Activated CD4-positive, alpha-beta T cell treated with anti-CD3 and anti-CD28 coated beads for 4 hours (primary cell): Measurements from ENCODE around the gene TMEM150A.
"Not testable (repeated sequence)": the region's sequence is repeated elsewhere in the genome, so short reads cannot be mapped to it uniquely, and the experiment has no call there.

Experiments
- DNase-seq, 2 donors: peaks; one replicate each; pipeline ENCODE4 v3.0.0-alpha.2; 2020

TMEM150A gene

DNA sequence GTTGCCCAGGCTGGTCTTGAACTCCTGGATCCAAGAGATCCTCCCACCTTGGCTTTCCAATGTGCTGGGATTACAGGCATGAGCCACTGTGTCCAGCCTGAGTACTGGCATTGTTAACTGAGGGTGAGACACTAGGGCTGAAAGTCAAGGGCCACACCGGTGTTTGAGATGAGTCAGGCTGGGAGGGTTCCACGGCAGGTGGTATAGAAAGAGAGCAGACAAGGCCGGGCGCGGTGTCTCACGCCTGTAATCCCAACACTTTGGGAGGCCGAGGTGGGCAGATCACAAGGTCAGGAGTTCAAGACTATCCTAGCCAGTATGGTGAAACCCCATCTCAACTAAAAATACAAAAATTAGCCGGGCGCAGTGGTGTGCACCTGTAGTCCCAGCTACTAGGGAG is 10.2 kb downstream of the TMEM150A start:
- DNase-seq = not testable (repeated sequence)

- DNase-seq = no peak
Observed at GRCh38 chr2:85591563-85591962, 10.9 kb downstream of the TMEM150A start.

- DNase-seq = no peak
Observed at GRCh38 chr2:85590950-85591349, 11.5 kb downstream of the TMEM150A start.

- DNase-seq = no peak
Observed at GRCh38 chr2:85589982-85590791, 12.3 kb downstream of the TMEM150A start.

- no peak for DNase-seq
Observed at GRCh38 chr2:85589181-85589580, 13.3 kb downstream of the TMEM150A start.

DNA sequence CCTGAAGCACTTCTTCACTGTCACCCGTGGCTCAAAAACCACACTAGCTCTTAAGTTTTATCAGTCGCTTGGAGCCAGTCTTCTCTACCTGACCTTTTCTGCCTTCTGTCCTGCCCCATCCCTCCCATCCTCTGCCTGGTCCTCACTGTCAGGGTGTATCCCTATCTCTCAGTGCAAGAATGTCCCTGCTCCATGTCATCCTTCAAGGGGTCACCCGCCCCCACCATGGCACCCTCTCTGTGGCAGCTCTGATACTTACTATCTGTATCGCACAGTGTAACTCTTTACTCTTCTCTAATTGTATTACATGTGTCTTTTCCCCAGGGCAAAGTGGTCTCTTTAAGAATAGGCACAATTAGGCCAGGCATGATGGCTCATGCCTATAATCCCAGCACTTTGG is 13.9 kb downstream of the TMEM150A start:
- no peak for DNase-seq

DNA sequence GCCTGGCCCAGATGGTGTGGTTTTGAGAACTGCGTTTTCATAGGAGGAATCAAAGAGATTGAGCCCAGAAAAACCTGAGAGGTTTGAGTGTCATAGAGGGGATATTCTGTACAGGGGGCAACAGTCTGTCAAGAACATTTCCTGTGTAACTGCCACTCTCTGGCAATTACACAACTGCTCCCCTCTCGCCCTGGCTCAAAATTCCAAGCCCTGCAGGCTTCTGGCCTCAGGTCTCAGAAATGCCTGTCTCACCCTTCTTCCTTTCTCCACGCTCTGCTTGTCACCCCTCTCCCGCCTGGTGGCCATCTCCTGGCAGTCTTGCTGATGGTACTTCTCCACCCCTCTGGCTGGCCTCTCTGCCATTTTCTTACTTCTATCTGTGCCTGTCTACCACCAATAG is 14.3 kb downstream of the TMEM150A start:
- DNase-seq = no peak

DNA sequence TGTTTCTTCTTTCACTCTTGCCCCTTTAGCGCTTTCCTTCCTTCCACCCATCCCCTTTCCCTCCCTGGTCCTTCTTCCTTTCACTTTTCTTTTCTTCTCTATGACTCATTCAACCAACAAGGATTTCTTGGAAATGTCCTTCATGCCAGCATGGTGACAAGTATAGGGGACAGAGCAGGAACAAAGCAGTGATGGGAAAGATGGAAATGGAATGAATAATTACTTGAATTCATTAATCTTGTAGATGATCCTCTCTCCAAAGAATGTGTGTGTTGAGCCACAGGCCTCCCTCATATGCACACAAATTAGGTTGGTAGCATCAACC is 16.8 kb downstream of the TMEM150A start:
- no peak for DNase-seq

DNA sequence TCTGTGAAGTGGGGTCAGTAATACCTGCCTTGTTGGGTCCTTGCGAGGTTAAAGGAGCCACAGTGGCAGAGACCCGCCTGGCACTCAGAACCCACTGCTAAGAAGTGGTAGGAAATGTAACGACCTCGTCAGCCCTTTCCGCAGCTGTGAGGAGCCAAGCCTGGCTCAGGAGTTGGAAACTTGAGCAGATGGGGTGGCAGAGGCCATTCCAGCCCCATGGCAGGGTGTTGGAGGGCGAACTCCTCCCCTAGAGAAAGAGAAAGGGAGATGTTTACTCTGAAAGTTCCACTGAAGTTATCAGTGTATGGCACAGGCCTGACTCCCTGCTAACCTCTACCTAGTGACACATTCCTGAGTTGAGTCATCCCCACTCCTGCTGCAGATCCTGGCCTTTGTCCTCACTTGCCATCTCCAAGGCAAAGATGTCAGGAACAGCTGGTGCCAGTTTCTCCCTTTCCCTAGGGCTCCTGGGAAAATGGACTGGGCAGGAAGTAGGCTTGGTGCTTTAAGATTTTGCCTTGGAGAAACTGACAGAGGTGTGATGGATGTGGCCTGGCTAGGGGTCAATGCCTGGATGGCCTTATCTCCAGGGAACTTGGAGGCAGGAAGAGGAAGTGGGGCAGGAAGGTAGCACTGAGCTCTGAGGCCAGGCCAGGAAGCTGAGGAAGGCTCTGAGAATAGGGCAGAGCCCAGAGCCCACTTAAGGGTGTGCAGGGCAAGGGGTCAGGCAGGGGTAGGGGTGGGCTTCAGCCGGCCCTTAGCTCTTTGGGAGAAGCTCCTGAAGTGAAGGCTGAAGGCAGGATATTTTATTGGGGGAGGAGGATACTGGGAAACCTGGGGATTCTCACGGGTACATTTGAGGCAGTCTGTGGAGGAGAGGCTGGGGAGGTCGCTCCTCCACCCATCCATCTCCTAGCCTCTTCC is 17.4 kb downstream of the TMEM150A start:
- no peak for DNase-seq

DNA sequence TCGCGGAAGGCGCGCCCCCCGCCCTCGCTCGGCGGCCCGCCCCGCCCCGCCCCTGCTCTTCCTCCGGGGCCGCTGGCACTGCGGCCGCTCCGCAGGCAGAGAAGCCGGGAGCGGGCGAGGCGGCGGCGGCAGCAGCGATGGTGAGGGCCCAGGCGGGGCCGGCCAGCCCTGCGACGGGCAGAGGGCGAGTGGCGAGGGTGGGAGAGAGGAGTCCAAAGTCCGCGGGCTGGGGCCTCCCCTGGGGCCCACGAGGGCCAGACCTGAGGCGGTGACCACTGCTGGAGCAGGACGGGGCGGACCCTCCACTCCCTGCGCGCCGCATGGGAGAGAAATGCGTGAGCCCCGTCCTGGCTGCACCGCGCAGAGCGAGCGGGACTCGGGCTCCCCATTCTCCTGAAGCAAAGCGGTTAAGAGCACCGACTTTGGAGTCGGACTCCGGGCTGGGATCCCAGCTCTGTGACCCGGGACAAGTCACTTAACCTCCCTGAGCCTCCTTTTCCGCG is 18.1 kb downstream of the TMEM150A start, which contains the start of gene VAMP5:
TSS of gene VAMP5 (plus strand) at position 78 of the 503 bp plus-strand sequence. CDS start at position 138, 60 bp downstream.
- DNase-seq = peak in 1 of 2 donors; percentile 18

- peak; percentile 29 to 32 for DNase-seq
Observed at GRCh38 chr2:85583667-85584353, 18.7 kb downstream of the TMEM150A start.

DNA sequence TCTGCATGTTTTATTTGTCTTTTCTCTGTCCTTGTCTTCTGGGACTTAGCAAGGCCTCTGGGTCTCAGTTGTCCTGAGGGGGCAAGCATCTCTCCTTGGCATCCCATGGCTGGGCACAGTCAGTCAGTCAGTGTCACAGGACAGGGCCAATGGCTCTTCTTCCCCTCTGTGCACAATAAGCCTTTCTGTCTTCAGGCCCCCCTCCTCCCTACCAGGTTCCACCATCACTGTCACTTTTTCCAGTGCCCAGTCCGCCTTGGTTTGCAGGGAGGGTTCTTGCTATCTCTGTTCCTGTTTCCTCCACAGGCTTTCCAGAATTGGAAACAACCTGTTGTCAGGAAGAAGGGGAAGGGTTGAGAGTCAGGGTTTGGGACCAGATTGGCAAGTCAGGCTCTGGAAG is 20.0 kb downstream of the TMEM150A start:
- DNase-seq = no peak

DNA sequence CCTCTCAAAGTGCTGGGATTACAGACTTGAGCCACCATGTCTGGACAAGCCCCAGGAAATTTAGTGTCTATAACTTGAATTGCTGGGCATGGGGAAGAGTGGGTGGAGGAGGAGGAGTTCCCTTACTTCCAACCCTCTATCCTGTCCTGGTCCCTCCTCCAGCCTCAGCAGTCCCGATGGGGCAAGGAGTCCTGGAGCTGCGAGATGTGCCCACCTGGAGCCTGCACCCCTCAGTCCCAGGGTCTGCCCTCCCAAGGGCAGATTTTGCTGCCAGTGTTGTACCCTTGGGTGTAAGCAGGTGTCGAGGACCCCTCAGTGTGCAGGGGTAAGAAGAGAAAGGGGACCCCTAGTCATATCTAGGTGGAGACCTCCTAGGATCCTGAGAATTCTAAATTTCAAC is 22.3 kb downstream of the TMEM150A start:
- no peak for DNase-seq

- no peak for DNase-seq
Observed at GRCh38 chr2:85579266-85579935, 23.1 kb downstream of the TMEM150A start.

DNA sequence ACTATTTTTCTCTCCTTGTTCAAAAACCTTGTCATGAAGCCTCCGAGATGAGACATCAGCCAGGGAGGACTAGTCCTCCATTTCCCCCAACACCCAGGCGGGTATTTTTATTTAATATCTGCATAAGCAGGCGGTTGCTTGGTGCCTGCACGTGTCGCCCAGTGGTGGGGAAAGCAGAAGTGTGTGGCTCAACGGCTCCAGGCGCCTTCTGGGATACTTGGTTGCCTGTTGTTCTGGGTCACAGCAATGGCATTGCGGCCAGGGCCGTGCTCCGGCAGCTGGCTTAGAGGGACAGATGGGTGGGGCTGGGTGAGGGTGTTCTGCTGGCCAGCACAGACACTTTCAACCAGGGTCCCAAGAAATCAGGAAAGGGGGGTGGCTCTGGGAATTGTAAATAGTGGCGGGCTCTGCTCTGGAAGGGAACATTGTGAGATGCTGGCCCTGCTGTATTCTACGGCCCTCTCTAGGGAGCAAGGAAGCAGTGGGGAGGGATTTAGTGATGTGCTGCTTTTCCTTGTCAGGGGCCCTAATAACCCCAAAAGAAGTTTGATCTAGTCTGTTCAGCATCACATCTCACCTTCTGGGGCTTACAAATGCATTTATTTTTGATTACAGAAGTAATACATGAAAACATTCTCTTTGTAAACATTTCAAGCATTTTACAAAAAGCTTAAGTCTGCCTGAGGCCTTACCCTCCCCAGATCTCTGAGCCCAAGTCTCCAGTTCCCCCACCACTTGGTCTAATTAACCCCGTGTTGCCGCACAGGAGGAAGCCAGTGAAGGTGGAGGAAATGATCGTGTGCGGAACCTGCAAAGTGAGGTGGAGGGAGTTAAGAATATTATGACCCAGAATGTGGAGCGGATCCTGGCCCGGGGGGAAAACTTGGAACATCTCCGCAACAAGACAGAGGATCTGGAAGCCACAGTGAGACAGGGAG is 24.0 kb downstream of the TMEM150A start:
- DNase-seq = no peak

- DNase-seq = peak; percentile 63 to 66
Observed at GRCh38 chr2:85577386-85578242, 24.9 kb downstream of the TMEM150A start, which contains the start of gene VAMP8. TSS of gene VAMP8 (plus strand) at chr2:85577586. CDS start at chr2:85577647, 61 bp downstream.

DNA sequence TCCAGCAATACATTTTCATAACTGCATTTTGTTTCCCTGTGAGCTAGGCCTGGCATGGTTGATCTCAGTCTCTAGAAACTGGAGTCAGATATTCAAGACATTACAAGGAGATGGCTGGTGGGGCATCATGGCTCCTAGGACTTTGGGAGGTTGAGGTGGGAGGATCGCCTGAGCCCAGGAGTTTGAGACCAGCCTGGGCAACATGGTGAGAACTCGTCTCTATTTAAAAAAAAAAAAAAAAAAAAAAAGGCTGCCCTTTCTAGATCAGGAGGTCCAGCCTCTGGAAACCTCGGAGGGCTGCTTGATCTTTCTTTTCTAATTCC is 25.5 kb downstream of the TMEM150A start:
- DNase-seq = no peak

DNA sequence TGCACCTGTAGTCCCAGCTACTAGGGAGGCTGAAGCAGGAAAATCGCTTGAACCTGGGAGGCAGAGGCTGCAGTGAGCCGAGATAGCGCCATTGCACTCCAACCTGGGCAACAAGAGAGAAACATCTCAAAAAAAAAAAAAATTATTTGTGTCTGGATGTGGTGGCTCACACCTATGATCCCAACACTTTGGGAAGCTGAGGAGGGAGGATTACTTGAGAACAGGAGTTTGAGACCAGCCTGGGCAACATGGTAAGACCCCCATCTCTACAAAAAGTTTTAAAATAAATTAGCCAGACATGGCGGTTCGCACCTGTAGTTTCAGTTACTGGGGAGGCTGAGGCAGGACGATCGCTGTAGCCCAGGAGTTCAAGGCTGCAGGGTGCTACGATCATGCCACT is 26.8 kb downstream of the TMEM150A start:
- DNase-seq = no peak

- DNase-seq = no peak
Observed at GRCh38 chr2:85566265-85566664, 36.2 kb downstream of the TMEM150A start.

DNA sequence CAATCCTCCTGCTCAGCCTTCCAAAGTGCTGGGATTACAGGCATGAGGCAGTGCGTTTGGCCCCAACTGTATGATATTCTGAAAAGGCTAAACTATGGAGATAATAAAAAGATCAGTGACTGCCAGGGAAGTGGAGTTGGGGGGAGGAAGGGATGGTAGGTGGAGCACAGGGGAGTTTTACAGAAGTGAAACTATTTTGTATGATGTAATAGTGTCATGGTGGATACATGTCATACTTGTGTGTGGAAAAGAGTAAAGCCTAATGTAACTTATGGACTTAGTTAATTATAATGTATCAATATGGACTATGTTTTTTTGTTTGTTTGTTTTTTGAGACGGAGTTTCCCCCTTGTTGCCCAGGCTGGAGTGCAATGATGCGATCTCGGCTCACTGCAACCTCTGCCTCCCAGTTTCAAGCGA is 38.3 kb downstream of the TMEM150A start:
- no peak for DNase-seq
